HG02571 (cell line): ENCODE data around the gene TXNDC11.
A peak's percentile ranks its signal among the peaks of the same experiment; 100 is the strongest.
"Not testable (repeated sequence)": the region's sequence is repeated elsewhere in the genome, so short reads cannot be mapped to it uniquely, and the experiment has no call there.

Experiments used
- ATAC-seq: cut with Tn5 transposase; IDR thresholded peaks from one replicate; pipeline ENCODE4 v1.9.1; 2021; ENCODE audit warnings: mild to moderate bottlenecking, moderate library complexity; ENCODE audit not compliant: unreplicated experiment

The TXNDC11 gene

GRCh38 chr16:11742536-11743307, at the start of gene TXNDC11:
TXNDC11 (minus strand) TSS chr16:11742857; CDS start chr16:11742730, 127 bp downstream.
- peak; percentile 86 for ATAC-seq

- ATAC-seq = no peak
Observed at GRCh38 chr16:11791144-11791828, 48.6 kb upstream of the TXNDC11 start.

GRCh38 chr16:11788914-11789313, 46.3 kb upstream of the TXNDC11 start:
- ATAC-seq = no peak

- not testable (repeated sequence) for ATAC-seq
Observed at GRCh38 chr16:11784980-11785599, 42.4 kb upstream of the TXNDC11 start.

GRCh38 chr16:11784381-11784780, 41.7 kb upstream of the TXNDC11 start:
- not testable (repeated sequence) for ATAC-seq

- ATAC-seq = no peak
Observed at GRCh38 chr16:11784038-11784369, 41.3 kb upstream of the TXNDC11 start.

GRCh38 chr16:11783319-11784037, 40.8 kb upstream of the TXNDC11 start:
- ATAC-seq = peak; percentile 40

- ATAC-seq = no peak
Observed at GRCh38 chr16:11781773-11782172, 39.1 kb upstream of the TXNDC11 start.

GRCh38 chr16:11780991-11781680, 38.5 kb upstream of the TXNDC11 start:
- ATAC-seq = no peak

GRCh38 chr16:11779074-11779473, 36.4 kb upstream of the TXNDC11 start:
- no peak for ATAC-seq

GRCh38 chr16:11774065-11774626, 31.5 kb upstream of the TXNDC11 start:
- no peak for ATAC-seq

GRCh38 chr16:11768849-11769248, 26.2 kb upstream of the TXNDC11 start:
- no peak for ATAC-seq

- ATAC-seq = no peak
Observed at GRCh38 chr16:11762431-11762830, 19.8 kb upstream of the TXNDC11 start.

- no peak for ATAC-seq
Observed at GRCh38 chr16:11759997-11760396, 17.3 kb upstream of the TXNDC11 start.

GRCh38 chr16:11759163-11759834, 16.6 kb upstream of the TXNDC11 start:
- ATAC-seq = no peak

- ATAC-seq = no peak
Observed at GRCh38 chr16:11757671-11758545, 15.3 kb upstream of the TXNDC11 start.

- ATAC-seq = no peak
Observed at GRCh38 chr16:11756248-11756647, 13.6 kb upstream of the TXNDC11 start.

GRCh38 chr16:11755022-11755760, 12.5 kb upstream of the TXNDC11 start:
- ATAC-seq = no peak
